Middle frontal gyrus (tissue), 1 donor: ENCODE results near the gene SIPA1L3.

Experiments
- DNase-seq: peaks from one replicate; pipeline ENCODE4 v3.0.0-alpha.2; 2015; ENCODE audit warnings: low spot score; ENCODE audit errors: extremely low spot score

SIPA1L3 gene

DNA sequence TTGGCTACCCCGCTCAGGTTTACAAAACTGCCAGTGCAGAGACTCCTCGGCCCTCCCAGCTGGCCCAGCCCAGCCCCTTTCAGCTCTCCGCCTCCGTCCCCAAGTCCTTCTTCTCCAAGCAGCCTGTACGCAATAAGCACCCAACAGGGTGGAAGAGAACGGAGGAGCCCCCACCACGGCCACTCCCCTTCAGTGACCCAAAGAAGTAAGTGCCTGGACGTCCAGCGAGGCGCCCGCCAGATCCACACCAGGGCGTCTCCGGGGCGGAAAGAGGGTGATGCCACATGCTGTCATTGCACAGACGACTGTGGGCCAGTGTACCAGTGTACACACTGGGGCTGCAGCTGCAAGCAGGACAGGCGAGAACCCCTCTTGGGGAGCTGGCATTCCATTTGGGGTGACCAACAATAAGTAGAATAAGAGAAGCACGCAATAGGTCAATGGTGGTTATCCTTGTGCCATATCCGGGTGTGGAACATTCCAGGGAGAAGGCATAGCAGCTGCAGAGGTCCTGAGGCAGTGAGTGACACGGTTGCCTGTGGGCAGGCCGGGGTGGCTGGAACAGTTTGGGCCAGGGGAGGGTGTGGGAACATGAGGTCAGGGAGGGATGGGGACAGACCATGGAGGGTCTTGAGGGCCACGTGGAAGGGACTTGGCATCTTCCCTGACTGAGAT lies 275.7 kb downstream of the SIPA1L3 start:
- DNase-seq, result no peak

DNA sequence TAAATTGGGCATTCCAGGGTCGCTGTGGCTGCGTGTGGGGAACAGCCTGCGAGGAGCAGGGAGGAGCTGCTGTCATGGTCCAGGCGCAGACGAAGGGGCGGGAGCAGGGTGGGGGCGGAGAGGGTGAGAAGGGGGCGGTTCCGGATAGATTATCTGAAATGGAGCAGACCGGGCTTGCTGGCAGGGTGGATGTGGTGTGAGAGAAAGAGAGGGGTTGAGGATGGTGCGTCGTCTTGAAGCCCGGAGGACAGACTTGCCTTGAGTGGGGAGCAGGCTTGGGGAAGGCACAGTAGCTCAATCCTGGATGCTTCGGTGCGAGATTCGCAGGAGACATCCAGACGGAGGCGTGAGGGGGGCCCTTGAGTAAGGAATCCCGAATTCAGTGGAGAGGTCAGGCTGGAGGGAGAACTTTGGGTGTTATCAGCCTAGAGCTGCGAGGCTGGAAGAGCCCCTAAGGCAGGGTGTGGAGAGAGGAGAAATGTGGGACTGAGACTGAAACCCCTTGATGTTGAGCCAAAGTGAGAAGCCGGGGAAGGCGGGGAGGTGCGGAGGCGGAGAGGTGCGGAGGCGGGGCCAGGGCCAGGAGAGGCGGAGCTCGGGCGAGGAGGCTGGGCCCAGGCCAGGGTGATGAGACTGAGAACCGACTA lies 276.4 kb downstream of the SIPA1L3 start:
- no peak for DNase-seq

DNA sequence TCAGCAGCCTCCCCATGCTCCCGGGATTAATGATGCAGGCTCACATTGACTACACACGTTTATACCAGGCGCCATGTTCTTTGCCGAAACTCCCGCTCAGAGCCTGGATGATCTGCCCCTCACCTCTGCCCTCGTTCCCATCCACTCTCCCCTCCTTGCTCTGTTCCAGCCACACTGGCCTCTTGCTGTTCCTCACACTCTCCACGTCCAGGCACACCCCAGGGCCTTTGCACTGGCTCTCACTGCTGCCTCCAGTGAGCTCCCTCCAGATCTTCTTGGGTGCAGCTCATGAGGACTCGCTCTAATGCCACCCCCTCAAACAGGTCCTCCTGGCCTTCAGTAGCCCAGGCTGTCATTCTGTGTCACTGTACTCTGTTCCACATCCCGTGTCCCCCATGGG lies 277.8 kb downstream of the SIPA1L3 start:
- DNase-seq, result no peak

DNA sequence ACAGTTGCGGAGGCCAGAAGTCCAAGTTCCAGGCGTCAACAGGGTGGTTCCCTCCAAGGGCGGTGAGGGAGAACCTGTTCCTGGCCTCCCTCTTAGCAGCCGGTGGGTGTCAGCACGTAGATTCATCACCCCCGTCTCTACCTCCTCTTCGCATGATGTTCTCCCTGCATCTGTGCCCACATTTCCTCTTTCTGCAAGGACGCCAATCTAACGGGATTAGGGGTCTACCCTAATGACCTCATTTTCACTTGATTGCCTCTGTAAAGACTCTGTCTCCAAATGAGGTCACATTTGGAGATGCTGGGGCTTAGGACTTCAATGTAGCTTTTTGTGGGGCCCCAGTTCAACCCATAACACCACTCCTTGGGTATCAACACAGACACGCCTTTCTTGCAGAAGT lies 278.6 kb downstream of the SIPA1L3 start:
- no peak for DNase-seq

DNA sequence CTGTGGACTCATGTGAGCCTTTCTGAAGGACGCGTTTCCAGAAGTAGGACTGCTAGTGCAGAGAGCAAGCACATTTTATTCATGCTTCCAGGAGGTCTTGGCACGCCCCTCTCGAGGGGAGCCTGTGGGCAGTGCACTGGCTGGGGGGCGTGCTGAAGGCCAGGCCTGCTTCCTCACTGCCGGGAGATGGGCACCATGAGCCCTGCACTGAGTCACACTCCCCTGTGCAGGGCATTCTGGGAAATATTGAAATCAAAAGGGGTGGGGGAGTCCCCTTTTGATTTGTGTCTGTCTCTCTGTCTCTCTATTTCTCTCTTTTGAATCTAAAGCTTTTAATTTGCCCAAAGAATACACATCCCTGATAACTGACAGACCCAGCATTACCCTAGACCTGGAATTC lies 283.1 kb downstream of the SIPA1L3 start:
- no peak for DNase-seq

DNA sequence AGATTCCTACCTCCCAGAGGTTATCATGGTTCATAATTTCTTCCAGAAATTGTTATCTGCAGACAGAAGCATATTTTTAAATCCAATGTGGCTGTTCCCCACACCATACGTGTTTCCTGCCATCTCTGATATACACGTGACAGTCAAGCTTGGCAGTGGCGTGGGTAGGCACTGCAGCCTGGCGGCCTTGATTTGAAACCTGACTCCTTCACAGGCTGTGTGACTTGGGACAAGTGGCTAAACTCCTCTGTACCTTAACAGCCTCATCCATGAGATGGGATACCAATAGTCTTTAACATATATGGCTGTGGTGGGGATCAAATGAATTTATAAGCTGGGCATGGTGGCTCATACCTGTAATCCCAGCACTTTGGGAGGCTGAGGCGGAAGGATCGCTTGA lies 283.8 kb downstream of the SIPA1L3 start:
- no peak for DNase-seq

DNA sequence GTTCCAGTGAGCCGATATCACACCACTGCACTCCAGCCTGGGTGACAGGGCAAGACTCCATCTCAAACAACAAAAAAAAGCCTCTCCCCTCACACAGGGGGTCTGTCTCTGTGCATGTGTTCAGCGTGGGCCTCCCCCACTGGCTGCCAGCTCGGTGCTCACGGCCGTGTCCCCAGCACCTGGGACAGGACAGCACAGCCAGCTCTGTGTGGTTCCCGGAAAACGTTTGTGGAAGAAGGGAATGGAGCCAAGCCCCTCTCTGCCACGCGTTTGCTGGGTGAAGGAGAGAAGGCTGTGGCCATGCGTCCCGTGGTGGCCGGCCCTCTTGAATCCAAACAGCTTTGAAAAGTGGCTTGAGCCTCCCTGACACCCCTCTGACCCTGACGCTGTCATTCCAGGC lies 284.7 kb downstream of the SIPA1L3 start:
- no peak for DNase-seq

DNA sequence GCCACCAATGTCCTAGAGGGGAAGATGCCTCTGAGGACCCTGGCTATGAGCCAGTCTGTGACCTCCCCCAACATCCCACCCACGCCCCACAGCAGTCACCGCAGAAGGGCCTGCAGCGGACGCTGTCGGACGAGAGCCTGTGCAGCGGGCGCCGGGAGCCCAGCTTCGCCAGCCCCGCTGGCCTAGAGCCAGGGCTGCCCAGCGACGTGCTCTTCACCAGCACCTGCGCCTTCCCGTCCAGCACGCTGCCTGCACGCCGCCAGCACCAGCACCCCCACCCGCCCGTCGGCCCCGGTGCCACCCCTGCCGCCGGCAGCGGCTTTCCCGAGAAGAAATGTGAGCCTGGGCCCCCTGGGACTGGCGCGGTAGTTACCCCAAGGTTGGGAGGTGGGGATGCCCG lies 286.4 kb downstream of the SIPA1L3 start:
- DNase-seq, result no peak

DNA sequence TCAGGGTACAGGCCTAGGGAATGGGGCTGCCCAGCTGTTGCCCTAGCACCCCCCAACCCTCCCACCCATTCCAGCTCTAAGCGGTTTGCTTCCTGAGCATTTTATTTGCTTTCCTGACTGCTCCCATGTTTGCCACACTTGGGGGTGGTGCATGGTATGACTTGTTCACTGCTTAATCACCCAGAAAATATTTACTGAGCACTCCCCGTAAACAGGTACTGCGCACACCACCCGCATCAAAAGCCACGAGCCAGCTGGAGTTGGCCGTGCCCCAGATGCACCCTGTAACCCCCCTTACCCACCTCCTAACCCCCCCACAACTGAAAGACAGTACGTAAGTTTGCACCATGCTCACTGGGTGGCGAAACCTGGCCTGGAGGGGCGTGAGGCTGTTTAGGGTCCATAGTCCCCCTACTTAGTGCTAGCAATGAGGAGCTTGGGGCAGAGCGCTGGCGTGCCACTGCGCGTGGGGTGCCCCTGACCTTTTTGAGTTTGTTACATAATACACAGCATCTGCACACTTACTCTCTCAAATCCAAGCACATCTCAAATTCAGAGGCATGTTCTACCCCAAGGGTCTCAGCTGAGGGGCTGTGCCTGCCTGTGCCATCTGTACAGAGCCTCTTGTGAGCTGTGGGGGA lies 287.2 kb downstream of the SIPA1L3 start:
- DNase-seq, result no peak

DNA sequence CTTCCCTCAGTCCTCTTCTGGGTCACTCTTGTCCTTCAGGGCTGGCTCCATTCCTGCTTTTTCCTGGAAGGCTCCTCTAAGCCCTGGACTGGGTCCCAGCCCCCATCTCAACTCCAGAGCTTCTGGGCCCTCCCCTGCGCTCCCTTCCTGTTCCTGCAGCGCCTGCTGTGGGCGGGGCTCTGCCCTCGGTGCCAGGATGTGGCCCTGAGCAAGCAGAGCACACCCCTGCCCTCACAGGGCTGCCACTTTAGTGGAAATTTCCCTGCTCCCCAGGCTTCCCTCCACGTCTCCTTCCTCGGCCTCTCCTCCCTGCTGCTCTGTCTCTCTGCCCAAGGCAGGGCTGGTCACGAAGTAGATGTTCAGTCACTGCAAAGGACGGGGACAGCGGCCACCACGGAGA lies 288.2 kb downstream of the SIPA1L3 start:
- no peak for DNase-seq

DNA sequence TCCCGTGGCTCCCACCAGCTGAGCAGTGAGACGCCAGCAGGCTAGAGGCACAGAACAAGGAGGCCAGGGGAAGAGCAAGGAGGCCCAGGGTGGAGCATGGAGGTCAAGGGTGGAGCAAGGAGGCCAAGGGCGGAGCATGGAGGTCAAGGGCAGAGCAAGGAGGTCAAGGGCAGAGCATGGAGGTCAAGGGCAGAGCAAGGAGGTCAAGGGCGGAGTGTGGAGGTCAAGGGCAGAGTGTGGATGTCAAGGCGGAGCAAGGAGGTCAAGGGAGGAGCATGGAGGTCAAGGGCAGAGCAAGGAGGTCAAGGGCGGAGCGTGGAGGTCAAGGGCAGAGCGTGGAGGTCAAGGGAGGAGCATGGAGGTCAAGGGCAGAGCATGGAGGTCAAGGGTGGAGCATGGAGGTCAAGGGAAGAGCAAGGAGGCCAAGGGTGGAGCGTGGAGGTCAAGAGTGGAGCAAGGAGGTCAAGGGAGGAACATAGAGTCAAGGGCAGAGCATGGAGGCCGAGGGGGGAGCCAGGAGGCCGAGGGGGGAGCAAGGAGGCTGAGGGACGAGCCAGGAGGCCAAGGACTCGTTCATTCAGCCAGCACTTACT lies 289.3 kb downstream of the SIPA1L3 start:
- no peak for DNase-seq

DNA sequence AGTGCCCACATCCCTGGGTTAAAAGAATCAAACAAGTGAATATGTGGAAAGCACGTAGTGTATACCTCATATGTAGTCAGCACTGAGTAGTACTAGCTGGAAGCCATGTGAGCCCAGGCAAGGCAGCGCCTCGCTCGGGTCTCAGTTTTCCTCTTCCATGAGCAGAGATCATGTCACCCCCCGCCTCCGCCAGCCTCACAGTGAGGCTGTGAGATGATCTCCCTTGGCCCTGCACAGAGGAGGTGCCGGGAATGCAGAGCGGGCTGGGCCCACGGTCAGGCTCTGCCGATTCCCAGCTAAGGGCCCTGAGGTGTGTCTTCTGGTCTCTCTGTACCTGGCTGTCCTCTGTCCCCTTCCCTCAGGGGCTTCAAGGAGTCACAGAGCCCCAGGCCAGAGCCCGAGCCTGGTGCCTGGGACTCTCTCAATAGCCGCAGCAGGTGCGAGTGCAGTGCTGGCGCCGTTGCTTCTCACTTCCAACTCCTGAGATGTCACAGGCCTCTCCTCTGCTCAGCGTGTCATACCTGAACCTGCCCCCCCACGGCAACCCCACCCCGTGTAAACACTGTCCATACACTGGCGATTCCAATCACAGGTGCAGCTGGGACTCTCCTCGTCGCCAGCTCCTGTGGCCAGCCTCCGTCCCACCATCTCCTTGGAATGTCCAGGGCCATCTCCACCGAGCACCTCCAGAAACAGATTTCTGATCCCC lies 290.1 kb downstream of the SIPA1L3 start:
- no peak for DNase-seq

DNA sequence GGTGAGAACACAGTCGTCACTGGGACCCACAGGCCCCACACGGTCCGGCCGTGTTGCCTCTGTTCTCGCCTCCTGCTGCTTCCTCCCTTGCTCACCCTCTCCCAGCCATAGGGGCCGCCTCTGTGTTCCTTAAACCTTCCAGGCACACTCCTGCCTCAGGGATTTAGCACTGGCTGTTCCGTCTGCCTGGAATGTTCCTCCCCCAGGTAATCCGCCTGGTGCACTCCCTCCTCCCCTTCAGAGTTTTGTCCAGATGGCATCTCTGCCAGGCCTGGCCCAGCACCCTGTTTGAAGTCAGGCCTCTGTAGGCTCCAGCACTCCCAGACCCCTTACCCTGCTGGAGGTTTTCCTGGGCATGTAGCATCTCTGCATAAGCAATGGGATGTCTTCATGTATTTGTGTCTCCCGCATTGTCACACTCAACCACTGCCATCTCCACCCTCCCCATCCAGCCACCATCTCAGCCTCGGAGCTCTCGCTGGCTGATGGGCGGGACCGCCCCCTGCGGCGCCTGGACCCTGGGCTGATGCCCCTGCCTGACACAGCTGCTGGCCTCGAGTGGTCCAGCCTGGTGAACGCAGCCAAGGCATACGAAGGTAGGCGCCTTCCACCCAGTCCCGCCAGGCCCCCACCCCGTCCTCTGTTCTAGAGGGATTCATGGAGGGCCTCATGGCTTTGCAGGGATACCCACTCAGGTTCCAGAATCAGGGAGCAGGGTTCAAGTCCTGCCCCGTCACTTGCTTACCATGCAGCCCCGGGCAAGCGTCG lies 291.1 kb downstream of the SIPA1L3 start:
- DNase-seq, result no peak

DNA sequence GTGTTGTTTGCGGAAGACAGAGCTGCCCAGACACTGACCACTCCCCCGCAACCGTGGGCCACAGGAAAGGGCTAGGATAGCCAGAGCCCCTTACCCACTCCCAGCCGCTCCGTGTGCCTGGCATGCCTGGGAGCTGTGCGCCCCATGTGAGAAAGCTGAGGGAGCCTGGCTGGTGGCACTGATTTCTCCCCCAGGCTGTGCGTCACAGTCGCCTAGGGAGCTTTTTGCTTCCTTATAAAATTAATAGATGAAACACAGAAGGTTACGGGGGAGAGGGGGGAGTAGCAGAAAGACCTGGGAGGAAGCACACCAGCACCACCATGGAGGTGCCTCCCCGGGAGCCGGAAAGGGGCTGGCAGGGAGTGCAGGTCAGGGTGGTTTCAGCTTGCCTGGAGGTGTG lies 292.3 kb downstream of the SIPA1L3 start:
- no peak for DNase-seq

DNA sequence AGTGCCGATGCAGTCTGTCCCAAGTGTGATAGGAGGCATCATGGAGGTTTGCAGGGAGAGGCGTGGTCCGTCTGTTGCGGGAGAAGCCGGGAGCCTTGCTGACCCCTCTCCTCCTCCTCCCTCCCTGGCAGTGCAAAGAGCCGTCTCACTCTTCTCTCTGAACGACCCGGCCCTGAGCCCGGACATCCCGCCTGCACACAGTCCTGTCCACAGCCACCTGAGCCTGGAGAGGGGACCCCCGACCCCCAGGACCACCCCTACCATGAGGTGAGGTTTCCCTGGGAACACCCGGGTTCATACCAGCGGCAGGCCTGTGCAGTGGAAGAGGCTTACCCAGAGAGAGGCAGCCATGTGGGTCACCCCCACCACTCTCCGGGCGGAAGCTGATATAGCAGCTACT lies 294.7 kb downstream of the SIPA1L3 start:
- no peak for DNase-seq

DNA sequence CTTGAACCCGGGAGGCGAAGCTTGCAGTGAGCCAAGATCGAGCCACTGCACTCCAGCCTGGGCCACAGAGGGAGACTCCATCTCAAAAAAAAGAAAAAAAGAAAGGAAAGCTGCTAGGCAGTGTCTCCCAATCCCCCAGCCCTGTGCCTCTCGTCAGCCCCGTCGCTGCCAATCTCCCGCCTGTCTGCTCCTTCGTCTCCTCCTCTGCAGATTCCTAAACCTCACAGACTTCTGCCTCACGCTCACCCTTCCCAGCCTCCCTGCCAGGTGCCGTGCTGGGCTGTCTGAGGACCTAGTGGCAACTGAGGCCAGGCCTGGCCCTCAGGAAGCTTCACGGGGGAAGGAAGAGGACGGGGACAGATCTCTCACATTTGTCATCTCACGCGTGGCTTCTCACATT lies 295.5 kb downstream of the SIPA1L3 start:
- no peak for DNase-seq

DNA sequence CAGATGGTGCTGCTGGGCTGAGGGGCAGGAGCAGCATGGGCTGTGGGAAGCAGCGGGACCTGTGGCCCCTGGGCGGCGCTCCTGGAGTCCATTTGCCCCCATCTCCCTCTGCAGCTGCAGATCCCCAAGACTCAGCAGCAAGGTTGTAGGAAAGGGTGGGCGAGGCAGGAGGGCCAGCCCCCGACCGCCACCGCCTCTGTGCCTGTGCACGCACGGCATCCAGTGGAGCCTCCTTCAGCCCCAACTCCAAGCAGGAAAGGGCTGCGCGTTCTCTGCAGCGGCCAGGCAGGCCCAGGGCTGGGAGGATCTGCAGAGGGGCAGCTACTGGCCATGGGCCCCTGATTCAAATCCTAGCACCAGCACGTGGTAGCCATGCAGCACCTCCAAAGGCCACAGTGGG lies 296.2 kb downstream of the SIPA1L3 start:
- no peak for DNase-seq

DNA sequence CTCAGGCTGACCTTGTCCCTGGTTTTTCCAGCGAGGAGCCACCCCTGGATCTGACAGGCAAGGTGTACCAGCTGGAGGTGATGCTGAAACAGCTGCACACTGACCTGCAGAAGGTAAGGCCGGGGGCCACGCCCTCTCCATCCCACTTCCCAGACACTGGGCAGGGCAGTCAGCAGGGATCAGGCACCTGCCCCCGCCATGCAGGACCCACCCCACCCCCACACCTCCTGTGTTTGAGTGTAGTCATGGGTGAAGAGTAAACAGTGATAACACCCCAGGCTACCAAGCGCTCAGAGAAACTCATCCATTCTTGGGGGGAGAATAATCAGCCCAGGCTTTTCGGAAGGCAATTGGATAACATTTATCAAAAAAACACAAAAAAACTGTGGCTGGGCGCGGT lies 297.1 kb downstream of the SIPA1L3 start:
- DNase-seq, result no peak

DNA sequence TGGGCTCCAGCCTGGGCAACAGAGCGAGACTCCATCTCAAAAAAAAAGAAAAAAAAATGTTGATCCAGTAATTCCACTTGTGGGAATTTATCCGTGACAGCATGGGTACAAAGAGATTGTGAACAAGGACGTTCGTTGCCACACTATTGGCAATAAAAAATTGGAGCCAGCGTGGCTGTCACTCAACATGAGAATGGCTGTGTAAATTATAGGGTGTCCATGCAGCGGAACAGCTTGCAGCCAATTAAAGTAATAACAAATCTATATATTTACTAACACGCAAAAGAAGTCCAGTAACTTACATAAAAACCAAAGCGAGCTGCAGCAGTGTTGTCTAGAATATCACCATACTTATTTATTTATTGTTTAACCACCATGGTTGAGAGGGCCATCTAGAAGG lies 297.7 kb downstream of the SIPA1L3 start:
- no peak for DNase-seq

DNA sequence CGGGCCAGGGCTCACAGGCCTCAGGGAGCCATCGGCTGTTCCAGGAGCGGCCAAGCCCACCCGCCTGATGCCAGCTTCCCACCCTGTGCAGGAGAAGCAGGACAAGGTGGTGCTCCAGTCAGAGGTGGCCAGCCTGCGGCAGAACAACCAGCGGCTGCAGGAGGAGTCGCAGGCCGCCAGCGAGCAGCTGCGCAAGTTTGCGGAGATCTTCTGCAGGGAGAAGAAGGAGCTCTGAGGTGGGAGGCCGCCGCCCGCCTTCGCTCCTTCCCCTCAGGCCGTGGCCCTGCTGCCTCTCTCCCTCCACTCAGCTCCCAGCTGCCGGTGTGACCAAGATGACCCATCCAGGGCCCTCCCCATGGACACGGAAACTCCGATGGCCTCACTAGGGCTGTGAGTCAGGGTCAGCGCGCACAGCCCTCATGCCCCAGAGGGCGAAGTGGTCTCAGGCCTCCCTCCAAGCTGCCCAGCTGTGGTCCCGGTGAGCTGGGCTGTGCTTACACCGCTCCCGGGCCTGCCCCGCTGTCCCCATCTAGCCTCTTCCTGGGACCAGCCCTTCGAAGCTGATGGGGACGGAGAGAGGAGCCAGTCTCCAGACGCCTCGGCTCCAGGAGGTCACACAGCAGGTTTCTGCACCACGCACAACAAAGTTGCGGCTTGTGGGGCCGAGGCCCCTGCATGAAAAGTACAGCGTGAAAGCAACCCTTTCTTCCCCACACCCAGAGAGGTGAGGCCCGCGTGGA lies 299.2 kb downstream of the SIPA1L3 start:
- no peak for DNase-seq
